Activated CD4-positive, alpha-beta memory T cell treated with anti-CD3 and anti-CD28 coated beads, Interleukin-2, amount 10 ng/mL, durations not matched to agents 7 days and 5 days (primary cell): ENCODE results near the gene MRTFA. TPM values are rescaled to one million over a fixed set of nuclear protein-coding genes. Genes with fewer than 3 reads are reported as not detected.
A peak's percentile ranks its signal among the peaks of the same experiment; 100 is the strongest.
"Not testable (repeated sequence)": the region's sequence is repeated elsewhere in the genome, so short reads cannot be mapped to it uniquely, and the experiment has no call there.

Source experiments
- CTCF ChIA-PET: fragments of 350-600 bp; sonication (Branson Sonifier 250); formaldehyde crosslinking; loops from one replicate; lab custom pipeline; 2021; ENCODE audit warnings: antibody characterized with exemption, inconsistent platforms; lab: Charles Lee
- POLR2A ChIA-PET: fragments of 350-600 bp; sonication (Branson Sonifier 250); formaldehyde crosslinking; loops from one replicate; lab custom pipeline; 2021; ENCODE audit warnings: antibody characterized with exemption; lab: Charles Lee
- DNase-seq: peaks from one replicate; pipeline ENCODE4 v3.0.0-alpha.2; 2020
- H3K27ac Mint-ChIP-seq: one replicate; pipeline ENCODE4 v1.8.0; 2021; ENCODE audit warnings: mild to moderate bottlenecking, mixed read lengths
- H3K27me3 Mint-ChIP-seq: one replicate; pipeline ENCODE4 v1.8.0; 2021; ENCODE audit warnings: mixed read lengths
- H3K36me3 Mint-ChIP-seq: one replicate; pipeline ENCODE4 v1.8.0; 2021; ENCODE audit warnings: low read depth, mixed read lengths
- H3K4me1 Mint-ChIP-seq: one replicate; pipeline ENCODE4 v1.8.0; 2021; ENCODE audit warnings: mixed read lengths
- H3K4me3 Mint-ChIP-seq: one replicate; pipeline ENCODE4 v1.8.0; 2021; ENCODE audit warnings: mild to moderate bottlenecking, mixed read lengths
- H3K9me3 Mint-ChIP-seq: one replicate; pipeline ENCODE4 v1.8.0; 2021; ENCODE audit warnings: mixed read lengths
- total RNA-seq, 2 experiments: library from RNA; stranded (reverse); gene quantifications; one replicate each; pipeline ENCODE4 v1.2.3, GENCODE V29; 2021

Gene MRTFA
- total RNA-seq, 2 experiments from 2014 or later, result 58.5 to 61.5 TPM

DNA sequence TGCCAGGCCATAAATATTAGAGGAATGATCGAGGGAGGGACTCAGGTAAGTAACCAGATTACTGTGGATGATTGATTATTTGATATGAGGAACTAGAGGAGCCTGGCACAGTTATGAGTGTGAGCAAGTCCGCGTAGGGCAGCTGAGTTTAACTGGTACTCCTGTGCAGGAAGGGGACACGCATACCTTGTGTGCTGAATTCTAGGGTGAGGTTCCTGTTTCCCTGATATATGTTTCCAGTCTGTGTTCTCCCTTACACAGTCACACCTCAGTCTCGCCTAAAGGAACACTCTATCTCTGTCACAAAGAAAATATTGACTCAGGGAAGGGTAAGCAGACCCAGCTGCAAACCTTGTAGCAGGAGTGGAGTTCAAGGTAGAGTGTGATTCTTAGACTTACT lies 248.8 kb downstream of the MRTFA start:
- H3K27me3 Mint-ChIP-seq, result no peaks in the 10 kb centered on the region
- CTCF ChIA-PET, result no interaction called here
- POLR2A ChIA-PET, result no interaction called here
- peaks cover 3% of the 10 kb centered on the region for H3K36me3 Mint-ChIP-seq
- H3K4me1 Mint-ChIP-seq, result peaks cover 25% of the 10 kb centered on the region
- DNase-seq, result no peak
- H3K4me3 Mint-ChIP-seq, result no peak overlapping the region
- H3K9me3 Mint-ChIP-seq, result no peaks in the 10 kb centered on the region
- no peak overlapping the region for H3K27ac Mint-ChIP-seq

DNA sequence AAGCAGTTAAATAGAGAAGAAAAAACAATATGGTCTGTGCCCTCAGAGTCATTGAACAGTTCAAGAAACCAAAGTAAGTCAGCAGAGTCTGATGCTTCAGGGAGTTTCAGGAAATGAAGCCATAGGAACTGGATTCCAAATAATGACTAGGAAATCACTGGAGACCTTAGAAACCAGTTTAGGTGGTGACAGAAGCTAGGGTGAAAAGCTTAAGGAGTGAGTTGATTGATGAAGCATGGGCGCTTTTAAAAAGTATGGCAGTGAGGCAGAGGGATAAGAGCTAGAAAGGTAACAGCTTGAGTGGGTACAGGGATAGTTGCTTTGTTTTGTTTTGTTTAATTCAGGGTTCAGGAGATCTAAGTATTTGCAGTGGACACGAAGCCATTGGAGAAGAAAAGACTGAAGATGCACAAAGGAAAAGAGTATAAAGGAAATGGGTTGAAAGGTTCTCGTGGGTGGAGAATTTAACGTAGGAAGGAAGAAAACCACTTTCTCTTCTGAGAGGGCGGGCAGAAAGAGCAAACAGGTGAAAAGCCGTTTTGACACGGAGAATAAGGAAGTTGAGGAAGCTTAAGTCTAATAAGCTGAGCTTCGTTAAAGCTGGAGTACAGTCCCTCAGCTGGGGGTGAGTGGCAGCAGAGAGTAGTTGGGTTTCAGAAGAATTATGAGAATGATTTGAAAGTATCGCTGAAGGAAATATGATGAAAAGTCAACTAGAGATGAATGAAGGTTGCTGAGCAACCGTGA lies 251.3 kb downstream of the MRTFA start:
- peak overlapping the region; percentile 72 for H3K4me3 Mint-ChIP-seq
- POLR2A ChIA-PET, result interaction anchor here (0.9 to 2.5 kb wide), 8 partner anchors 8 to 39 kb away, joined by 3 to 14 read pairs (median 4); partner anchors contain the start of genes ADSL and SGSM3
- H3K27me3 Mint-ChIP-seq, result no peaks in the 10 kb centered on the region
- CTCF ChIA-PET, result interaction anchor here (1.5 to 1.8 kb wide), 2 partner anchors 14 to 52 kb away, joined by 3 to 11 read pairs; no protein-coding TSS in a partner anchor
- no peak for DNase-seq
- peaks cover 23% of the 10 kb centered on the region for H3K4me1 Mint-ChIP-seq
- peak overlapping the region; percentile 79 for H3K27ac Mint-ChIP-seq
- no peaks in the 10 kb centered on the region for H3K9me3 Mint-ChIP-seq
- peaks cover 3% of the 10 kb centered on the region for H3K36me3 Mint-ChIP-seq

DNA sequence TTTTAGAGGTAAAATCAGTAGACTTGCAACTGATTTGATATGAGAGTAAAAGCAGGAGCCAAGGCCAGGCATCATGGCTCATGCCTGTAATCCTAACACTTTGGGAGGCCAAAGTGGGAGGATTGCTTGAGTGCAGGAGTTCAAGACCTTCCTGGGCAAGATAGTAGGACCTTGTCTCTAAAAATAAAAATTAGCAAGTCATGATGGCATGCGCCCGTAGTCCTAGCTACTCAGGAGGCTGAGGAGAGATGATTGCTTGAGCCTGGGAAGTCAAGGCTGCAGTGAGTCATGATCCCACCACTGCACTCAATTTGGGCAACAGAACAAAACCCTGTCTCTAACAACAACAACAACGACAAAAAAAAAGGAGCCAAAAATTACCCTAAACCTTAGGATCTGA lies 252.6 kb downstream of the MRTFA start:
- POLR2A ChIA-PET, result interaction anchor here (1.0 to 2.5 kb wide), 3 partner anchors 10 to 16 kb away, joined by 5 to 14 read pairs (median 8); partner anchors contain the start of gene SGSM3
- Mint-ChIP-seq H3K27me3 (no peaks in the 10 kb centered on the region), H3K4me3 (no peak overlapping the region), H3K36me3 (peaks cover 3% of the 10 kb centered on the region), H3K27ac (no peak overlapping the region), H3K9me3 (no peaks in the 10 kb centered on the region), H3K4me1 (peaks cover 23% of the 10 kb centered on the region)
- DNase-seq, result no peak
- CTCF ChIA-PET, result no interaction called here

DNA sequence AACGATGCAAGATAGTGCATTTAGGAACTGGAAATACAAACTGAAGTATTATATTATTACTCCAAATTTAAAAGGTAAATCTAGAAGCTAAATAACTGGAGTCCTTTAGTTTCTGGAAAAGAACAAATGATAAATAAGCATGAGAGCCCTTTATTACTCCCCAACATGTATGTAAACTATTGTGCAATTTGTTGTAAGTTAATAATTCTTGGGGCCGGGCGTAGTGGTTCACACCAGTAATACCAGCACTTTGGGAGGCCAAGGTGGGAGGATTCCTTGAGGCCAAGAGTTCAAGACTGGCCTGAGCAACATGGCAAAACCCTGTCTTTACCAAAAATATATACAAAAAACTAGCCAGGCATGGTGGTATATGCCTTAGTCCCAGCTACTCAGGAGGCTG lies 255.1 kb downstream of the MRTFA start:
- DNase-seq, result no peak
- Mint-ChIP-seq H3K4me1 (peaks cover 21% of the 10 kb centered on the region), H3K36me3 (peaks cover 4% of the 10 kb centered on the region), H3K27me3 (no peaks in the 10 kb centered on the region), H3K27ac (no peak overlapping the region), H3K4me3 (no peak overlapping the region), H3K9me3 (no peaks in the 10 kb centered on the region)
- ChIA-PET POLR2A (interaction anchor here (1.9 kb wide), 1 partner anchor 11 kb away, joined by 6 read pairs; the partner anchor contains the start of gene SGSM3), CTCF (interaction anchor here (0.6 to 1.7 kb wide), 2 partner anchors 10 to 540 kb away, joined by 4 to 6 read pairs; no protein-coding TSS in a partner anchor)

DNA sequence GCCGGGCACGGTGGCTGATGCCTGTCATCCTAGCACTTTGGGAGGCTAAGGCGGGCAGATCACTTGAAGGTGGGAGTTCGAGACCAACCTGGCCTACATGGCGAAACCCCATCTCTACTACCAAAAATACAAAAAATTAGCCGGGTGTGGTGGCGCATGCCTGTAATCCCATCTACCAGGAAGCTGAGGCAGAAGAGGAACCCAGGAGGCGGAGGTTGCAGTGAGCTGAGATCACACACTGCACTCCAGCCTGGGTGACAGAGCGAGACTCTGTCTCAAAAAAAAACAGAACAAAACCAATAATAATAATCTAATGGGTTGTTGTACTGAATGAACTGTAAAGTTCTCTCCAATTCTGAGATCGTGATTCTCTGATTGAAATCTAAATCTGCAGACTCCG lies 258.1 kb downstream of the MRTFA start:
- DNase-seq, POLR2A ChIA-PET, H3K9me3 Mint-ChIP-seq, H3K27ac Mint-ChIP-seq, H3K36me3 Mint-ChIP-seq, H3K4me3 Mint-ChIP-seq, H3K4me1 Mint-ChIP-seq, H3K27me3 Mint-ChIP-seq, CTCF ChIA-PET: not testable (repeated sequence)

DNA sequence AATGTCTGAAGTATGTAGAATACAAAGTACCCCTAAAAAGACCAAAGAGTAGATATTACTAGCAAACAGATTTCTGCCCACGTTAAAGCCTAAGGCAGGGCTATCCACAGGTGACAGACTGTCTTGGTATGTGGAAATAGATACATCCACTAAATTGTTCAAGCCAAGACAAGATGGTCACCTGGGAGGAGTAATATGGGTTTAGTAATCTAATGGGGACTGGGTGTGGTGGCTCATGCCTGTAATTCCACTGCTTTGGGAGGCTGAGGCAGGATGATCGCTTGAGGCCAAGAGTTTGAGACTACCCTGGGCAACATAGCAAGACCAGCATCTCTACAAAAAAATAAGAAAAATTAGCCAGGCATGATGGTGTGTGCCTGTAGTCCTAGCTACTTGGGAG lies 258.6 kb downstream of the MRTFA start:
- H3K27ac Mint-ChIP-seq, result no peak overlapping the region
- peaks cover 7% of the 10 kb centered on the region for H3K4me1 Mint-ChIP-seq
- no peaks in the 10 kb centered on the region for H3K9me3 Mint-ChIP-seq
- H3K36me3 Mint-ChIP-seq, result peaks cover 7% of the 10 kb centered on the region
- DNase-seq, result no peak
- no peaks in the 10 kb centered on the region for H3K27me3 Mint-ChIP-seq
- H3K4me3 Mint-ChIP-seq, result no peak overlapping the region
- ChIA-PET CTCF (interaction anchor here (2.1 kb wide), 1 partner anchor 59 kb away, joined by 5 read pairs; no protein-coding TSS in a partner anchor), POLR2A (interaction anchor here (0.7 kb wide), 1 partner anchor 858 kb away, joined by 3 read pairs; the partner anchor contains the start of gene ATF4)

DNA sequence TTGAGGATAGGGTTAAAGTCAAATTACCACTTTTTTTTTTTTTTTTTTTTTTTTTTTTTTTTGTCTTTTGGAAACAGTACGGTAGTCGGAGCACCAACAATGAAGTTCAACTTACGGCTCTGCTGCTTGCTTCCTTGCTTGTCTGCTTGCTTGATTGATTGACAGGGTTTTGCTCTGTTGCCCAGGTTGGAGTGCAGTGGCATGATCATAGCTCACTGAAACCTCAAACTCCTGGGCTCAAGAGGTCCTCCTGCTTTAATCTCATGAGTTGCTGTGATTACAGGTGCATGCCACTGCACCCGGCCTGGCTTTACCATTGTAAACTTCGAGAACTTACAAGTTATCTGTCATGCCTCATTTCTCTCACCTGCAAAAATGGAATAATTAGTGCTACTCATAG lies 260.4 kb downstream of the MRTFA start:
- Mint-ChIP-seq H3K4me1 (peaks cover 18% of the 10 kb centered on the region), H3K9me3 (no peaks in the 10 kb centered on the region), H3K4me3 (no peak overlapping the region), H3K27me3 (no peaks in the 10 kb centered on the region), H3K27ac (no peak overlapping the region), H3K36me3 (peaks cover 13% of the 10 kb centered on the region)
- ChIA-PET POLR2A (no interaction called here), CTCF (interaction anchor here (2.1 kb wide), 1 partner anchor 61 kb away, joined by 5 read pairs; no protein-coding TSS in a partner anchor)
- no peak for DNase-seq

DNA sequence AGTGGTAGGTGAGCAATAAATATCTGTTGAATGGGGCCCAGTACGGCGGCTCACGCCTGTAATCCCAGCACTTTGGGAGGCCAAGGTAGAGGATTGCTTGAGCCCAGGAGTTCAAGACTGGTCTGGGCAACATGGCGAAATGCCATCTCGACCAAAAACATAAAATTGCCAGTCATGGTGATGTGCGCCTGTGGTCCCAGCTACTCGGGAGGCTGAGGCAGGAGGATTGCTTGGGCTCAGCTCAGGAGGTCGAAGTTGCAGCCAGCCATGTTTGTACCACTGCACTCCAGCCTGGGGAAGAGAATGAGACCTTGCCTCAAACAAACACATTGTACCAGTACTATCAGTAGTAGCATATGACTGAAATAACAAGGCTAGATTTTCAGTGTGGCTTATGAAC lies 262.0 kb downstream of the MRTFA start:
- Mint-ChIP-seq H3K4me1 (peaks cover 26% of the 10 kb centered on the region), H3K27ac (no peak overlapping the region), H3K4me3 (no peak overlapping the region), H3K36me3 (peaks cover 13% of the 10 kb centered on the region), H3K9me3 (no peaks in the 10 kb centered on the region), H3K27me3 (no peaks in the 10 kb centered on the region)
- DNase-seq, result no peak
- ChIA-PET POLR2A (interaction anchor here (1.3 to 1.4 kb wide), 2 partner anchors 11 to 855 kb away, joined by 3 to 4 read pairs; partner anchors contain the start of gene ATF4), CTCF (no interaction called here)

DNA sequence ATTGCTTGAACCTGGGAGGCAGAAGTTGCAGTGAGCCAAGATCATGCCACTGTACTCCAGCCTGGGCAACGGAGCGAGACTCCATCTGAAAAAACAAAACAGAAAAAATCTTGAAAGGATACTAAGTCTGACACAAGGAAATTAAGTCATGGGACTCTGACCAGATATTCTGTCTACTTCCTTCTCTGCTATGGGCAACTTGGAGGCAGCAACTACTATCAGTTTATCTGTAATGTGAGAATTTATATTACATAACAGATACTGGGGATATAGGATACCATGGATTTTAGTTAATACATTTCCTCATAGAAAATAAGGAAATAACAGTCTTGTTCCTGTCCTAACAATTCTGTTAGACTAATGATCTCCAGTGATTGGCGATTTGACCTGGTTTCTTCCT lies 267.7 kb downstream of the MRTFA start:
- Mint-ChIP-seq H3K9me3 (no peaks in the 10 kb centered on the region), H3K27me3 (no peaks in the 10 kb centered on the region), H3K4me1 (peaks cover 25% of the 10 kb centered on the region), H3K4me3 (no peak overlapping the region), H3K27ac (no peak overlapping the region), H3K36me3 (peaks cover 50% of the 10 kb centered on the region)
- POLR2A ChIA-PET, result interaction anchor here (3.0 kb wide), 1 partner anchor 16 kb away, joined by 8 read pairs; no protein-coding TSS in a partner anchor
- no peak for DNase-seq
- CTCF ChIA-PET, result no interaction called here

DNA sequence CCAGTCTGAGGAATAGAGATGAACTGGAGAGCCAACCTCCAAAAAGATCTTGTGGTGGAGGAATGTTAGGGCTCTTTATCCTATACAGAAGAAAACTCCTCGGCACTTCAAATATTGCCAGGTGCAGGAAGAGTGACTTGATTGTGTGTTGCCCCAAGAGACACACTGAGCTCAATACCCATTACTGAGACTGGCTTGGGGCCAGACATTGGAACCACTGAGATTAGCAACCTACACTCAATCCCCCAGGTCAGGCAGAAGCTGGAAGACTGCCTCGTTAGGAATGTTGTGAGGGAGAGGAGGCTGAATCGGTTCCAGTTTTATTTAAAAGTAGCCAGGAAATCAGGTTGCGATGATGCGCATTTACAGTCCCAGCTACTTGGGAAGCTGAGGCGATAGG lies 268.5 kb downstream of the MRTFA start:
- peaks cover 21% of the 10 kb centered on the region for H3K4me1 Mint-ChIP-seq
- ChIA-PET POLR2A (interaction anchor here (0.7 to 1.3 kb wide), 2 partner anchors 14 to 21 kb away, joined by 3 read pairs; partner anchors contain the start of gene ADSL), CTCF (no interaction called here)
- no peak for DNase-seq
- H3K36me3 Mint-ChIP-seq, result peaks cover 51% of the 10 kb centered on the region
- H3K9me3 Mint-ChIP-seq, result no peaks in the 10 kb centered on the region
- no peak overlapping the region for H3K27ac Mint-ChIP-seq
- H3K27me3 Mint-ChIP-seq, result no peaks in the 10 kb centered on the region
- no peak overlapping the region for H3K4me3 Mint-ChIP-seq

DNA sequence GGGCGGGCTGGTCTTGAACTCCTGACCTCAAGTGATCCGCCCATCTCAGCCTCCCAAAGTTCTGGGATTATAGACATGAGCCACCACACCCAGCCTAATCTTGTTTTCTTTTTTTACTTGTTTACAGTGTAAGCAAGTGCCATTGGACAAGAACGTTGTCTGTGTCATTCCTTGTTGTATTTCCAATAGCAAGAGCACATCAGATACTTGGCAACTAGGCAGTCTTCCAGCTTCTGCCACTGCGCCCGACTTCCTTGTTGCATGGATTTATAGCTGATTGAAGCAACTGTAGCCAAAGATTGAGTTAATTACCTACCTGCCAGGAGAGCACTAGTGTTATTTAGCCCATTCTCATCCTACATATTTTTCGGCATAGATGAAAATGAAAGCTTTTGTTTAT lies 269.2 kb downstream of the MRTFA start:
- Mint-ChIP-seq H3K27me3 (no peaks in the 10 kb centered on the region), H3K27ac (no peak overlapping the region), H3K4me3 (no peak overlapping the region), H3K4me1 (peaks cover 16% of the 10 kb centered on the region), H3K36me3 (peaks cover 53% of the 10 kb centered on the region), H3K9me3 (no peaks in the 10 kb centered on the region)
- CTCF ChIA-PET, result no interaction called here
- no peak for DNase-seq
- POLR2A ChIA-PET, result interaction anchor here (1.3 kb wide), 1 partner anchor 15 kb away, joined by 3 read pairs; no protein-coding TSS in a partner anchor

DNA sequence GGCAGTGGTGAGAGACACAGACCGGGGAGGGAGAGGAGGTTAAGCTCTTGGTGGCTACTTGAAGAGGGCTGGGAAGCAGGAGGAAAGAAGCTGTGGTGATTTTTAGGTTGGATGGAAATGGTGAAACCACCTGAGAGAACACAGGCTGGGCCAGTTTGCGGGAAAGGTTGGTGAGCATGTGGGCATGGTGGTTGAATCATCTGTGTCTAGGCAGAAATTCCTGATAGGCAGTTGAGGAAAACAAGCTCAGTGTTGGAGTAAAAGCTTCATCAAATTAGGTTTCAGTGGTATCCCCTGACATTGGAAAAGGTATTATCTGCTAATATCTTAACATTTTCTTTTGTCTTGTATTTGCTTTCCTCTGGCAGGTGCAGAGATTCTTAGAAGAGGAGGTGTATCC lies 270.5 kb downstream of the MRTFA start:
- H3K27me3 Mint-ChIP-seq, result no peaks in the 10 kb centered on the region
- peaks cover 65% of the 10 kb centered on the region for H3K36me3 Mint-ChIP-seq
- H3K27ac Mint-ChIP-seq, result peak overlapping the region; percentile 9
- ChIA-PET POLR2A (interaction anchor here (0.9 kb wide), 1 partner anchor 13 kb away, joined by 3 read pairs; no protein-coding TSS in a partner anchor), CTCF (interaction anchor here (0.6 to 1.6 kb wide), 2 partner anchors 18 to 174 kb away, joined by 3 read pairs; no protein-coding TSS in a partner anchor)
- H3K4me3 Mint-ChIP-seq, result no peak overlapping the region
- peaks cover 9% of the 10 kb centered on the region for H3K4me1 Mint-ChIP-seq
- no peak for DNase-seq
- no peaks in the 10 kb centered on the region for H3K9me3 Mint-ChIP-seq

DNA sequence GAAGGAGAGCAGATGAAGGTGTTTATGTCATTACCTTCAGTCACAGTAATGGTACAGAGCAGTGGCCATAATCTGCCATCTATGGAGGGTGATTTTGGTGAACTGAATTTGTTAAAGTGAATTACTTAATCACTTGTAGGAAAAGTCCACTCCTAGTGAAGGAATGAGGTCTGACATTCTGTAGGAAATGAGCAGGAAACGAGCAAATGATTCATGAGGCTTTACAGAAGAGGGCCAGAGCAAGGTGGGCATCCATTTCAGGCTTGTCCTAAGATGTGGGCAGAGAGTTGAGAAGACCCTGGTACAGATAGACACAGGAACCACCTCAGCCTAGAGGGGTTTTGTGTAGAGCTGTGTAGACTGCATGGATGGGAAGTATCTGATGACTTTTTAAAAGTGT lies 272.1 kb downstream of the MRTFA start:
- H3K27me3 Mint-ChIP-seq, result no peaks in the 10 kb centered on the region
- ChIA-PET POLR2A (no interaction called here), CTCF (no interaction called here)
- H3K4me3 Mint-ChIP-seq, result no peak overlapping the region
- H3K27ac Mint-ChIP-seq, result no peak overlapping the region
- no peak for DNase-seq
- H3K4me1 Mint-ChIP-seq, result peaks cover 2% of the 10 kb centered on the region
- no peaks in the 10 kb centered on the region for H3K9me3 Mint-ChIP-seq
- H3K36me3 Mint-ChIP-seq, result peaks cover 78% of the 10 kb centered on the region
